GM18870 (cell line): ENCODE data around the gene CNNM2.
"Not testable (repeated sequence)": the region's sequence is repeated elsewhere in the genome, so short reads cannot be mapped to it uniquely, and the experiment has no call there.

ENCODE experiments used
- ATAC-seq: cut with Tn5 transposase; IDR thresholded peaks from one replicate; pipeline ENCODE4 v1.9.1; 2021; ENCODE audit warnings: moderate library complexity; ENCODE audit not compliant: unreplicated experiment

CNNM2 gene

GRCh38 chr10:102923601-102924000, 5.5 kb downstream of the CNNM2 start:
- no peak for ATAC-seq

- no peak for ATAC-seq
Measured at GRCh38 chr10:102926842-102927241, 8.7 kb downstream of the CNNM2 start.

DNA sequence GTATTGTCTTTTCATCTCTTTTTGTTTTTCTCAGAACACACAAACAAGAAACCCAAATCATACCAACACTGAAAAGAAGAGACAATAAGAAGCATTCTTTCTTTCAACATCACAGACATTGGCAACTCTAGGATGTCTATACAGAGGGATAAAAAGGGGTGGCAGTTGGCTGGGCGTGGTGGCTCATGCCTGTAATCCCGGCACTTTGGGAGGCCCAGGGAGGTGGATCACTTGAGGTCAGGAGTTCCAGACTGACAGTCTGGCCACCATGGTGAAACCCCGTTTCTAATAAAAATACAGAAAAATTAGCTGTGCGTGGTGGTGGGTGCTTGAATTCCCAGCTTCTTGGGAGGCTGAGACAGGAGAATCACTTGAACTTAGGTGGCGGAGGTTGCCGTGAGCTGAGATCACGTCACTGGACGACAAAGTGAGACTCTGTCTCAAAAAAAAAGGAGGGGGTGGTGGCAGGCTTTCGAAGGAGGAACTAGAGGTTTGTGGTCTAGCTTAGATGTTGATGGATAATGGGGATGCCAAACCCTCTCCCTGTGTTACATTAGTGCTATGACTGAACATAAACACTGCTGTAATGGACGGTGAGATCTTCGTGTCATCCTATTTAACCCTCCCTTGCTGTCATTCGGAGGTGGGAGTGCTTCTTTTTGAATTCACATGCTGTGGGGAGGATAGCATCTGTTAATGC, 9.4 kb downstream of the CNNM2 start:
- no peak for ATAC-seq

DNA sequence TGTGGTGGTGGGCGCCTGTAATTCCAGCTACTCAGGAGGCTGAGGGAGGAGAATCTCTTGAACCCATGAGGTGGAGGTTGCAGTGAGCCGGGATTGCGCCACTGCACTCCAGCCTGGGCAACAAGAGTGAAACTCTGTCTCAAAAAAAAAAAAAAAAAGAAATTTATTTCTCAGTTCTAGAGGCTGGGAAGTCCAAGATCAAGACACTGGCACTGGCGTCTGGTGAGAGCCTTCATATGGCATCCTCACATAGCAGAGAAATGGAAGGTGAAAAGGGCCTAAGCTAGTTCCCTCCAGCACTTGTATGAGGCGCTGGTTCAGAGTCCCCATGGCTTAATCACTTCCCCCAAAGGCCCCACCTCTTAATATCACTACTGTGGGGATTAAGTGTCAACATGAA, 10.3 kb downstream of the CNNM2 start:
- not testable (repeated sequence) for ATAC-seq

- ATAC-seq = no peak
Measured at GRCh38 chr10:102930720-102931119, 12.6 kb downstream of the CNNM2 start.

DNA sequence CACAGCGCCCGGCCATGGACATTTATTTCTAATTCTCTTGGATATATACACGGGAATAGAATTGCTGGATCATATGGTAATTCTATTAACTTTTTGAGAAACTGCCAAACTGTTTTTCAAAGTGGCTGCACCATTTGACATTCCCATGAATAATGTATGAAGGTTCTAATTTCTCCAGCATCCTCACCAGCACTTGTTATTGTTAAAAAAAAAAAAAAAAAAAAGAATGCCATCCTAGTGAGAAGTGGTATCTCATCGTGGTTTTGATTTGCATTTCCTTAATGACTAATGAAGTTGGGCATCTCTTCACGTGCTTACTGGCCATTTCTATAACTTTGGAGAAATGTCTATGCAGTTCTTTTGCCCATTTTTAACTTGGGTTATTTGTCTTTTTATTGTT, 13.5 kb downstream of the CNNM2 start:
- no peak for ATAC-seq

DNA sequence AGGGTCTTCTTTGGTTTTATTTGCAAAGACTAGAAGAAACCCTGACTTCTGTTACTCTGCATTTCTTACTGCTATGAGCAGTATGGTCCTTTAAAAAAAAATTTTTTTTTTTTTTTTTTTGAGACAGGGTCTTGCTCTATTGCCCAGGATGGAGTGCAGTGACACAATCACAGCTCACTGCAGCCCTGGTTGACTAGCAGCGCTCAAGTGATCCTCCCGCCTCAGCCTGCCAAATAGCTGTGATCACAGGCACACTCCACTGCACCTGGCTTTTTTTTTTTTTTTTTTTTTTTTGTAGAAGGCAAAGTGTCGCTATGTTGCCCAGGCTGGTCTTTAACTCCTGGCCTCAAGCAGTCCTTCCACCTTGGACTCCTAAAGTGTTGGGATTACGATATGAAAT, 17.4 kb downstream of the CNNM2 start:
- ATAC-seq = no peak

GRCh38 chr10:102935939-102936605, 18.0 kb downstream of the CNNM2 start:
- ATAC-seq = no peak

GRCh38 chr10:102941401-102941800, 23.3 kb downstream of the CNNM2 start:
- ATAC-seq = no peak

DNA sequence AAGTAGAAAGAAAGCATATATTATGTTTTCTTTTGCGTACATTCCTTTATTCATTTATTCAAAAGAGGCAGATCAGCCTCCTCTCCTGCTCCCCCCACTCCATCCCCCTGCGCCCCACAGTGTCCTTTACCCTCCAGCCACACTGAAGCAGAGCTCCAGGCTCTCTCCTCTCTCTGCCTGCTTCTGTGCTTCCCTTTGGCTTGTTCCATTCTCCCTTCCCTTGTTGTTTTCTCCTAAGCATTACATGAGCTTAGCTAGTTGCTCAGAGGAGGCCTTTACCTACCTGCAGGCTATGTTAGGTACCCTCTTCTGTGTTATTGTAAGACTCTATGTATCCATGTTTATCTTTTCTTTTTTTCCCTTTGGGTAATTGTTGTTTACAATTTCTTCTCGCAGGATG, 27.4 kb downstream of the CNNM2 start:
- ATAC-seq = no peak

DNA sequence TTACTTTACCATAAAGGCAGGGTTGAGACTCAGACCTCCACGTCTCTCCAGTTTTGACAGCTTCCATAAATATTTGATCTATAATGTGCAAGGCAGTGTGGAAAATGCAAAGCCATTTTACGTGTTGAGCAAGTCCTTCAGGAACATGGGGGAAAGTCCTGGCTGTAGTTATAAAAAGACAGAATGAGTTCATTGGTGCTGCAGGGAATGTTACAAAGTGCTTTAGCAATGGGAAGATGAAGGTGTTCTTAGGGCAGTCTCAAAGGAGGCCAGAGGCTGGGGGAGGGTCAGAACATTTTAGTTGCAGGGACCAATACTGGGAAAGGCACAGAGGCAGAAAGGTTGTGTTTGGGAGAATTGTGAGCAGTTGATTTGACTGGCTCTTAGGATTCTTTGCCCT, 27.9 kb downstream of the CNNM2 start:
- no peak for ATAC-seq

GRCh38 chr10:102946992-102947391, 28.9 kb downstream of the CNNM2 start:
- no peak for ATAC-seq

DNA sequence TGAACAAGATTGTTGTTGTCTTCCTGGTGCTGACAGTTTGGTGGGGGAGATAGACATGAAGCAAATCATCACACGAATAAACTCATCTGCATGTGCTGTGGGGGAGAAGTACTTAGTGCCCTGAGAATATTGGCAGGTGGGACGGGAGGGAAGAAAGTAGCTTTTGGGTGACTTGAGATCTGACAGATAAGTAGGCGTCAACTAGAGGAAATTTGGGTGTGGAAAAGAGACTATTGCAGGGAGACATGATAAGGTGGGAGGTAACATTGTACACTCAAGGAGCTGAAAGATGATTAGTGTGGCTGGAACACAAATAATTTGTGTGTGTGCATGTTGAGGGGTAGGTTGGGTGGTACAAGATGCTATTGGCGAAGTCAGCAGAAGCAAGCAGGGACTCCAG, 30.1 kb downstream of the CNNM2 start:
- ATAC-seq = no peak

DNA sequence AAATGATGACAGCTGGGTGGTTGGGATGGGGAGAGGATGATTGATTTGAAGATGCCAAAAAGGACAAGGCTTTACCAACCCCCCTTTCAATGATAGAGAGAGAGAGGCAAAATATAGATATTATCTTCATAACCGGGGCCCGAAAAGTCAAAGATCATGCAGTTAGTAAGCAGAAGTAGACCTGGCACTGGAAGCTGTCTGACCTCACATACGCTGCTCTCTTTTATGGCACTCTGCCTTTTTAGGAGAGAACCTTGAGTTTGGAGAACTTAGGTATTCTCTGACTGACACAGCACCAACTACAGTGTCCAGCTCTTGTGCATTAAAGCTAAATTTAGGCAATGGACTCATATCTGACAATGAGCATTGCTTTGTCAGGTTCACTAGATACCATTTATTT, 30.7 kb downstream of the CNNM2 start:
- no peak for ATAC-seq

GRCh38 chr10:102949916-102950315, 31.8 kb downstream of the CNNM2 start:
- no peak for ATAC-seq

DNA sequence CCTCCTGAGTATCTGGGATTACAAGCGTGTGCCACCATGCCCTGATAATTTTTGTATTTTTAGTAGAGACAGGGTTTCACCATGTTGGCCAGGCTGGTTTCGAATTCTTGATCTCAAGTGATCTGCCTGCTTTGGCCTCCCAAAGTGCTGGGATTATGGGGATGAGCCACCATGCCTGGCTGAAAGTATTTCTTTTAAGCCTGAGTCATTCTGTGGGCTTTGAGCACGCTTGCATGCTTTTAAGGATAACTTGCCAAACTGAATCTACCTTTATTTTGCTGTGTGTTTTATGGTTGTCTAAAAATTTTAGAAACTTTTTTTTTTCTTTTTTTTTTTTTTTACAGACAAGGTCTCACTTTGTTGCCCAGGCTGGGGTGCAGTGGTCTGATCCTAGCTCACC, 33.2 kb downstream of the CNNM2 start:
- no peak for ATAC-seq

DNA sequence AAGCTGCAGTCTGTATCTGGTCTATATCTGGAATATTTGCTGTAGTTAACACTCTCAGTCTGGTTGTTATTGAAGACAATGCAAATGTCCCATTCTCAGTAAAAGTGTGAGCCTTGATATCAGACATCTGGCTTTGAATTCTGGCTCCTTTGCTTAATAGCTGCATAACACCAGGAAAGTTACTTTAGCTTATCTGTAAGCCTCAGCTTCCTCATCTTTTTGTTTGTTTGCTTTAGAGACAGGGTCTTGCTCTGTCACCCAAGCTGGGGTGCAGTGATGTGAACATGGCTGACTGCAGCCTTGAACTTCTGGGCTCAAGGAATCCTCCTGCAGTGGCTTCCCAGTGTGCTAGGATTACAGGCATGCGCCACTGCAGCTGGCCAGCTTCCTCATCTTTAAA, 41.3 kb downstream of the CNNM2 start:
- ATAC-seq = no peak

GRCh38 chr10:102960157-102960556, 42.1 kb downstream of the CNNM2 start:
- no peak for ATAC-seq

DNA sequence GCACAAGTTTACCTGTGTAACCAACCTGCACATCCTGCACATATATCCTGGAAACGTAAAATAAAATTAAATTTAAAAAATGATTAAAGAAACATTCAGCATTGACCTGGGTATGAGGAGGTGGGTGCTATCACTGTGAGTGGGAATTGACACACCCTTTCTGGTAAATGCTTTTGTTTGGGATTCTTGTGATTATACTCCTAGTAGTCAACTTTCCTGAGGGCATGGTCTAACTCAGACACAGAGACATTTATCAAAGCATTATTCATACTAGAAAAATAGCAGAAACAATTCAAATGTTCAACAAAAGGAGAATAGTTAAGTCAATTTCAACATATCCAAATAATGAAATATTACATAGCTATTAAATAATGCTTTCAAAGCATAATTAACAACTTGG, 44.2 kb downstream of the CNNM2 start:
- no peak for ATAC-seq

DNA sequence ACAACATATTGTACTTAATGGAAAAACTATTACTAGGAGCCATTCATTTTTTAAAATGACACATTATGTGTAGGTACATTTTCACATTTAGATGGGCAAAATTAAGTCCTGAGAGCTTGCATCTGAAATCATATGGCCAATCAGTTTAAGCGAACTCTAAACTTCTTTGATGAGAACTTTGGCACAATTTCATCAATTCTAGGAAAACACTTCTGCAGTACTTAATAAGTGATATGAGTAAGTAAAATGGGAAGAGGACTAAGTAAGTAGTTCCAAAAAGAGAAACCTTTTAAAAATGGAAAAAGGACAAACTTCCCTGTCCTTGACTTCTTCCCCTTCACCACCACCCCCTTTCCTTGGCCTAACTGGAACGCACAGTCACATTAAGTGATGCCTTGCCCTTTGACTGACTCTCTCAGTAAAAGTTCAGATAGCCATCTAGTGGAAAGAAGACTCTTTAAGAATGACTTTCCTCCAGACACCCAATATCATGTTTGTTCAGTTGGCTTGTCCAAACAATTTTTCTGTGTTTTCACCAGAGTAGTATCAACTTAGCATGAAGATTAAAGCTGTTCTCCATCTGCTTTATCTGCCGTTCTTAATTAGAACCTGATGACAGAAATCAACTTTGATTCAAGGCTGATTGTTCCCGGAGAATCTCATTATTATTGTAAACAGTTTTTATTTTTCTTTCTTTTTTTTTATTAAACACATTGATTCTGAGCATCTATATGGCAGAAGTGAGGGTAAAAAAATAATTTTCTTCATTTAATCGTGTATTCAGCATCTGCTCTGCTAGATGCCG, 45.1 kb downstream of the CNNM2 start:
- no peak for ATAC-seq

GRCh38 chr10:102963756-102964025, 45.6 kb downstream of the CNNM2 start:
- no peak for ATAC-seq

- not testable (repeated sequence) for ATAC-seq
Measured at GRCh38 chr10:102964064-102964463, 46.0 kb downstream of the CNNM2 start.
